ENCODE measurements around the gene FAM186B.
A peak's percentile ranks its signal among the peaks of the same experiment; 100 is the strongest.

FAM186B gene

GRCh38 chr12:49645146-49646039, 40.0 kb upstream of the FAM186B start:
- Histone ChIP-seq H3K9me3 (ENCODE audit: insufficient read depth, low read length, severe bottlenecking) (no peaks in the 10 kb centered on the region), H2AFZ (ENCODE audit: low read depth, low read length) (no peak overlapping the region), H3K4me1 (ENCODE audit: insufficient read depth, low read length) (peaks cover 6% of the 10 kb centered on the region), H3K27me3 (ENCODE audit: insufficient read depth, low read length, poor library complexity) (no peaks in the 10 kb centered on the region), H3K4me2 (ENCODE audit: insufficient read depth, low read length) (no peak overlapping the region), H4K20me1 (ENCODE audit: insufficient read depth, low read length) (no peaks in the 10 kb centered on the region), H3K36me3 (ENCODE audit: insufficient read depth, low read length) (peaks cover 64% of the 10 kb centered on the region), H3K9ac (ENCODE audit: low read depth, low read length) (peak overlapping the region; percentile 6; the same call in 1 of the 2 replicates), H3K27ac (ENCODE audit: low read length) (peak overlapping the region; percentile 59), H3K4me3 (ENCODE audit: low read depth in 1 of 2, low read length in 2 of 2) (no peak overlapping the region), H3K79me2 (ENCODE audit: insufficient read depth, low read length) (no peaks in the 10 kb centered on the region)
- DNase-seq = no peak
- ATAC-seq (ENCODE audit: insufficient read depth, low read depth) = no peak
- TF ChIP-seq CTCF (IDR thresholded peaks at IDR 0.05; ENCODE audit: borderline replicate concordance, extremely low read depth, low read length, poor library complexity, severe bottlenecking) (no peak), EZH2 (IDR thresholded peaks at IDR 0.05; ENCODE audit: borderline replicate concordance, low read depth, low read length, severe bottlenecking) (no peak)

DNA sequence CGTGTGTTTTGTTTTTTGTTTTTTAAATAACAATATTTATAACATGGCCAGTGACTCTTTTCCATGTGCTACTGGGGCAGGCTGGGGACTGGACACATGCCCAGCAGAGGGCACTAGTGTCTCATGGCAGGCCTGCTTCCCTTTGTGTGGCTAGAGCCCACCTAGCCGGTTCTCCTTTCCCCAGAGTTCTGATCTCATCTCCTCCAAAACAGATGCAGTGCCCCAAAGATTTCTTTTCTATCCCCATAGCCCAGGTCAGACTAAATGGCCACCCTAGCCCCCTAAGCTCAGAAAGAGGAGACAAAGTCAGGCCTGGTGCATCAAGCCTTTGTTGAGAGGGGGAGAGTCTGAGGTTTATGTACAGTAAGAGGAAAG, 39.2 kb upstream of the FAM186B start:
- ATAC-seq (ENCODE audit: insufficient read depth, low read depth) = peak; percentile 97
- peak; percentile 85 for DNase-seq
- Histone ChIP-seq H3K79me2 (ENCODE audit: insufficient read depth, low read length) (no peaks in the 10 kb centered on the region), H3K27ac (ENCODE audit: low read length) (peak overlapping the region; percentile 59), H3K36me3 (ENCODE audit: insufficient read depth, low read length) (peaks cover 56% of the 10 kb centered on the region), H3K4me2 (ENCODE audit: insufficient read depth, low read length) (no peak overlapping the region), H4K20me1 (ENCODE audit: insufficient read depth, low read length) (no peaks in the 10 kb centered on the region), H3K9me3 (ENCODE audit: insufficient read depth, low read length, severe bottlenecking) (no peaks in the 10 kb centered on the region), H3K4me3 (ENCODE audit: low read depth in 1 of 2, low read length in 2 of 2) (no peak overlapping the region), H3K9ac (ENCODE audit: low read depth, low read length) (peak overlapping the region; percentile 6; the same call in 1 of the 2 replicates), H2AFZ (ENCODE audit: low read depth, low read length) (peak overlapping the region; percentile 63; the same call in 1 of the 2 replicates), H3K27me3 (ENCODE audit: insufficient read depth, low read length, poor library complexity) (no peaks in the 10 kb centered on the region), H3K4me1 (ENCODE audit: insufficient read depth, low read length) (peaks cover 6% of the 10 kb centered on the region)
- TF ChIP-seq CTCF (IDR thresholded peaks at IDR 0.05; ENCODE audit: borderline replicate concordance, extremely low read depth, low read length, poor library complexity, severe bottlenecking) (peak; percentile 97), EZH2 (IDR thresholded peaks at IDR 0.05; ENCODE audit: borderline replicate concordance, low read depth, low read length, severe bottlenecking) (no peak)

DNA sequence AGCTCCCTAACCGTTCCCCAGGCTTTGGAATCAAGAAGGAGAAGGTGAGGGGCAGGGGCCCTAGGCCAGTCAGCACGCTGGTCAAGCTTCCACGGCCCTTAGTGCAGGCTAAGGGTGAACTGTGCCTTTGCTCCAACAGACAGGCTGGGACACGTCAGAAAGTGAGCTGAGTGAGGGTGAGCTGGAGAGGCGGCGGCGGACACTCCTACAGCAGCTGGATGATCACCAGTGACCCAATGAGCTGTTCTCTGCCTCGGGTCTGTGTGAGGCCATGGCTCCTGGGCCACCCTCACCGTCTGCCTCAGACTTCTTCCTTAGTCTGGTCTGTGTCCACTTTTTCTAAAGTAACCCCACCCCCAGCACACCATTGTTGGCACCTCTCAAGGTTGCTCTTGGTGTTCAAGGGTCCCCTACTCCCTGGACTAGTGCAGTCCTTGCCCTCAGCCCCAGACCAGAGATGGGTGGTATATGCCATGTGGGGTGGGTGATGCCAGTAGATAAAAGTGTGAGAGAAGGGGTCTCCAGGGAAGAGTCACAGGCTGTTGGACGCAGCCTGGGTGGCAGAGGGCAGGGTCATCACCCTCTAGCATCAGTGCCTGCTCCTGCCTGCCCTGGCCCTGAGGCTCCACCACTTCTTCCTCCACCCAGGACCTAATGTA, 38.7 kb upstream of the FAM186B start:
- Histone ChIP-seq H3K27me3 (ENCODE audit: insufficient read depth, low read length, poor library complexity) (no peaks in the 10 kb centered on the region), H3K4me2 (ENCODE audit: insufficient read depth, low read length) (no peak overlapping the region), H2AFZ (ENCODE audit: low read depth, low read length) (peak overlapping the region; percentile 31; the same call in 1 of the 2 replicates), H3K79me2 (ENCODE audit: insufficient read depth, low read length) (no peaks in the 10 kb centered on the region), H3K9me3 (ENCODE audit: insufficient read depth, low read length, severe bottlenecking) (no peaks in the 10 kb centered on the region), H3K36me3 (ENCODE audit: insufficient read depth, low read length) (peaks cover 51% of the 10 kb centered on the region), H3K4me1 (ENCODE audit: insufficient read depth, low read length) (peaks cover 6% of the 10 kb centered on the region), H3K27ac (ENCODE audit: low read length) (peak overlapping the region; percentile 31; the same call in 1 of the 2 replicates), H3K9ac (ENCODE audit: low read depth, low read length) (no peak overlapping the region), H3K4me3 (ENCODE audit: low read depth in 1 of 2, low read length in 2 of 2) (no peak overlapping the region), H4K20me1 (ENCODE audit: insufficient read depth, low read length) (no peaks in the 10 kb centered on the region)
- no peak for DNase-seq
- TF ChIP-seq CTCF (IDR thresholded peaks at IDR 0.05; ENCODE audit: borderline replicate concordance, extremely low read depth, low read length, poor library complexity, severe bottlenecking) (no peak), EZH2 (IDR thresholded peaks at IDR 0.05; ENCODE audit: borderline replicate concordance, low read depth, low read length, severe bottlenecking) (no peak)
- peak; percentile 32; the same call in 2 of the 3 replicates for ATAC-seq (ENCODE audit: insufficient read depth, low read depth)
